CD4-positive, alpha-beta T cell treated with Interferon gamma for 1 hour (primary cell): ENCODE measurements around the gene USF2.

Experiments
- DNase-seq: peaks from one replicate; pipeline ENCODE4 v3.0.0-alpha.2; 2020

The USF2 gene

DNA sequence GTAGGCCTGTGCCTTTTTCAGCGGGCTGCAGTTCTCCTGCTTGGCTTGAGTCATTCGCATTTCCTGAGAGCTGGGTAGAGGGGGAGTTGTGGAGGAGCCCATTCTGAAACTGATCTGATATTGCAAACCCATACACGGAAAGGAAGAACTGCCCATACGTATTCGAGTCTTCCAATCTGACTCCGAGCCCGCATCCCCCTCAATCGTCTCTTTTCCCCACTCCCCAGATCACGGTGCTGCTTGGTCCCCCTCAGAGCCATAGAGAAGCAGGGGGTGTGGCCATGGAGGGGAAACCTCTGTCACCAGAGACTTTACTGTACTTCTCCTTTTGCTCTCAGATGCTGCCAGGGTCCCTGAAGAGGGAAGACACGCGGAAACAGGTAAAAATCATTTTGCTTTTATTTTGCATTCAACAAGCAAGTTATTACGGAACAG, 60.1 kb downstream of the USF2 start, which contains the start of gene CD22:
Gene CD22, plus strand, starts transcription at position 337 of the 435 bp plus-strand sequence. CDS start 2,854 bp downstream, outside the sequence.
- peak; percentile 65 for DNase-seq

DNA sequence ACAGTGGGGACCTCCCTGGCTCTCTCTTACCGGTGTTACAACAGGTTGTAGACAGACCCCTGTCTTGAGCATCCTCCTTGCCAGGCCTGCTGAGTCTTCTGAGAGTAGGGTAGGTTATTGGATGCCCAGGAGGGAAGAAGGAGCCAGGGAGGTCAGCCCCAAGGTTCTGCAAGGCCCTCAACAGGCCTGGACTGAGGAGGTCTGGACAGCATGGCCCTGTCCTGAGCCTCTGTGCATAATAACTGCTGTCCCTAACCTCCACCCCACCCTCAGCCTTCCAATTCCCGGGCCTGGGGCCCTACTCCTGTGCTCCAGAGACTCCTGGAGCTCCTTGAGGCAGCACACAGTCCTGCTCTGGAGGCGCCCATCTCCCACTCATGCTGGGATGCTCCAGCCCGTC, 60.6 kb downstream of the USF2 start:
- no peak for DNase-seq
